IPS DF 6.9 (cell line): ENCODE data around the gene NR1H3.

Experiments
- DNase-seq: peaks from one replicate; pipeline ENCODE4 v3.0.0-alpha.2; 2013; ENCODE audit warnings: low read depth, low spot score
- H3K27ac ChIP-seq: one replicate; pipeline ENCODE4 v1.5.1; 2013; ENCODE audit warnings: low read length, control low read depth
- H3K27me3 ChIP-seq: 2 replicates; pipeline ENCODE4 v1.6.1; 2013; ENCODE audit warnings: mild to moderate bottlenecking, low read length; ENCODE audit not compliant: control insufficient read depth, insufficient read depth
- H3K36me3 ChIP-seq: 2 replicates; pipeline ENCODE4 v1.6.1; 2013; ENCODE audit warnings: low read length; ENCODE audit not compliant: control insufficient read depth, insufficient read depth
- H3K4me1 ChIP-seq: 2 replicates; pipeline ENCODE4 v1.6.1; 2013; ENCODE audit warnings: low read length; ENCODE audit not compliant: control insufficient read depth, insufficient read depth
- H3K4me3 ChIP-seq: 2 replicates; pipeline ENCODE4 v1.5.1; 2013; ENCODE audit warnings: mild to moderate bottlenecking, low read length
- H3K9me3 ChIP-seq: 2 replicates; pipeline ENCODE4 v1.6.1; 2013; ENCODE audit warnings: low read length, inconsistent platforms; ENCODE audit not compliant: control insufficient read depth, insufficient read depth
- WGBS: extraction: QIAGEN DNeasy Blood & Tissue Kit; methylation state at CpG from one replicate; pipeline ENCODE4 v1.1.7; 2013; ENCODE audit warnings: mixed read lengths, missing lambda C conversion rate; ENCODE audit not compliant: insufficient read length, insufficient coverage; 5-methylcytosine and 5-hydroxymethylcytosine counted together

NR1H3 gene

DNA sequence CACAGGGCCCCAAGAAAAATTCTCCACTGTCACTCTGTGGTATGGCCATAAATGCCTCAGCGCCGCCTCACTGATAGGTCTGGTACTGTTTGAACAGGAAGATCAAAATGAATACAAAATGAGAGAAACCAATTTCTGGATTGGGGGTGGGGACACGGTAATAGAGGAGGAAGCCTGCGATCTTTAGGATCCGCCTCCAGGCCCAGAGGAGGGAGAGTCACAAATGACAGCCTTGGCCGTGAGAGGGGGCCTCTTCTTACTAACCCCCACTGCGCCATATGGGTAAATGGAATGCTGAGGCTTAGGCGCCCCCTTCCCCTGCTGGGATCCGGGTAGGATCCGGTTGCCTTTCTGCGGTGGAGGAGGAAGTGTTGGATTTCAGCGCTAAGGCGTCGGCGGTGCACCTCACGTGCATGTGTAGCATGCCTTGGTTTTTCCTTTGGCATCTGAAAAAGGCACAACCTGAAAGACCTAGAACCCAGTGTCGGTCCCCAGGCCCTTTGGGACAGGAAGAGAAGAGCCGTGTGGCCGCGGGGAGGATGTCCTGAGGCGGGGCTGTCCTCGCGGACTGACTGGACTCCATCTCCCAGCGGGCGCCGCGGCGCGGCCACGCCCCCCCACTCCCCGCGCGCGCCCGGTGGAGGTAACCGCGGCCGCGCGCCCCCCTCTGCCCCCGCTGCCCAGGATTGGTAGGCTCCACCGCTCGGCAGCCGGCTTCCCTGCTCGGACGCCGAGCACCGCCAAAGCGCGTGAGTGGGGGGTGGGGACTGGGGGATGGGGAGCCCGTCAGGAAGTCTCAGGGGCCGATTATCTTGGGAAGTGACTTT is 11.4 kb downstream of the NR1H3 start:
- no CpG with 5 or more reads among the region's 52 CpGs for WGBS
- H3K36me3 ChIP-seq, result no peaks in the 10 kb centered on the region
- H3K4me3 ChIP-seq, result peak overlapping the region; percentile 92; the same call in 1 of the 2 replicates
- H3K27me3 ChIP-seq, result no peaks in the 10 kb centered on the region
- H3K4me1 ChIP-seq, result peaks cover 6% of the 10 kb centered on the region; the same call in 1 of the 2 replicates
- H3K27ac ChIP-seq, result no peak overlapping the region
- no peak for DNase-seq
- no peaks in the 10 kb centered on the region for H3K9me3 ChIP-seq

- DNase-seq, result no peak
- WGBS, result no CpG with 5 or more reads among the region's 57 CpGs
- Histone ChIP-seq H3K36me3 (0 out of 2 replicates have a peak, but pooled peaks cover 4% of the 10 kb centered on the region), H3K27ac (no peak within 1 kb of the TSS), H3K4me3 (peak within 1 kb of the TSS; percentile 92), H3K9me3 (no peaks in the 10 kb centered on the region), H3K27me3 (no peaks in the 10 kb centered on the region), H3K4me1 (peaks cover 6% of the 10 kb centered on the region; the same call in 1 of the 2 replicates)
Measured at GRCh38 chr11:47269829-47270305, 12.1 kb downstream of the NR1H3 start, which contains the start of gene MADD. MADD (plus strand) TSS chr11:47270133.

- Histone ChIP-seq H3K4me3 (peak overlapping the region; percentile 92), H3K9me3 (no peaks in the 10 kb centered on the region), H3K4me1 (peaks cover 6% of the 10 kb centered on the region; the same call in 1 of the 2 replicates), H3K27me3 (no peaks in the 10 kb centered on the region), H3K36me3 (0 out of 2 replicates have a peak, but pooled peaks cover 4% of the 10 kb centered on the region), H3K27ac (no peak overlapping the region)
- WGBS, result no CpG with 5 or more reads among the region's 34 CpGs
- DNase-seq, result no peak
Measured at GRCh38 chr11:47270331-47271271, 12.8 kb downstream of the NR1H3 start.

DNA sequence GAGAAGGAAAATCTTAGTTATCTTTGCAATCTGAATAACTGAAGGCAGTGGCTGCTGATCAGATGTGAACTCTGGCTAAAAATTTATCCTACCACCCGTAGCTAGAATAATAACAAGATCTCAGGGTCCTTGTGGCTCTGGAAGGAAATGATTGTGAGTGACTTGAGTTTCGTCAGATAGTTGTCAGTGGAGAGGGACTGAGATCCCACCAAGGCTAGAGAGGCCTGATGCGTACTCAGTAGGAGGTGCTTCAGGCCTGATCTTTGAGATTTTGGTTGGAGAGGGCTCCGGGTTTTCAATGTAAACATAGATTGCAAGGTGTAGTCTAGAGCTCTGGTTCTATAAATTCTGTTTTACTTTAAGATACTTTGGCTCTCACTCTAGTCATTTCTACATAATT is 13.5 kb downstream of the NR1H3 start:
- Histone ChIP-seq H3K9me3 (no peaks in the 10 kb centered on the region), H3K27ac (no peak overlapping the region), H3K27me3 (no peaks in the 10 kb centered on the region), H3K4me3 (no peak overlapping the region), H3K4me1 (peaks cover 6% of the 10 kb centered on the region; the same call in 1 of the 2 replicates), H3K36me3 (0 out of 2 replicates have a peak, but pooled peaks cover 4% of the 10 kb centered on the region)
- WGBS, result no CpG with 5 or more reads among the region's 4 CpGs
- DNase-seq, result no peak

DNA sequence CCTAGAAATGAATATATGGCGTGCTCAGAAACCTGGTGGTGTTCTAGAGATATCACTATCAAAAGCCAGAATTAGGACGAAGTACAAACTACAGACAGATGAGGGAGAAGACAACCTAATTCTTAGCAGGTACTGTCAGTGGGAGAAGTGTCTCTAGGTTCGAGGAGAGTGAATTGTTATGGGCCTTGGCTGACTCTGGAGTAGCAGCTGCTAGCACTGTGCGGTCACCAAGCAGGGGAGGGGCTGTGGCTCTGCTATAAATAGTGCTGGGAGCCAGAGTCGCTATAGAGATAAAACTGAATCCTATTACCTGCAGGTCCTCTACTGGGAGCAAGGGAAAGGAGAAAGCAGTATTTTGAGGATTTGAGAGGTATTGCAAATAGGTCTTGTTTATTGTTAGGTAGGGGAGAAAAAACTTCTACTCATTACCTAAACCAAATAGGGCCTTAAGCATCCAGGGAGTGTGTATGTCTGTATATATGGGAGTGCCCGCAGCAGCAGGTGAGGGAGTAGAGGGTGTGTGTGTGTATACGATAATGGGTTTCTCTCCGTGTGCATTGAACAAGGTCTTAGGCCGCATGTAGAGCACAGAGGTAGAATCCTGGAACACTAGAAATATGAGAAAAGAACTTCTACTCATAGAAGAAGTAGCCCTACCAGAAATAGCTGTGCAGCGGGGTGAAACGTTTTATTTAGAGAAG is 14.3 kb downstream of the NR1H3 start:
- no CpG with 5 or more reads among the region's 11 CpGs for WGBS
- peaks cover 6% of the 10 kb centered on the region; the same call in 1 of the 2 replicates for H3K4me1 ChIP-seq
- H3K27ac ChIP-seq, result no peak overlapping the region
- H3K27me3 ChIP-seq, result no peaks in the 10 kb centered on the region
- peaks cover 6% of the 10 kb centered on the region; the same call in 1 of the 2 replicates for H3K36me3 ChIP-seq
- no peak overlapping the region for H3K4me3 ChIP-seq
- DNase-seq, result no peak
- H3K9me3 ChIP-seq, result no peaks in the 10 kb centered on the region

- WGBS, result no CpG with 5 or more reads among the region's 1 CpG
- no peaks in the 10 kb centered on the region for H3K27me3 ChIP-seq
- peaks cover 6% of the 10 kb centered on the region; the same call in 1 of the 2 replicates for H3K36me3 ChIP-seq
- H3K4me3 ChIP-seq, result no peak overlapping the region
- H3K27ac ChIP-seq, result no peak overlapping the region
- no peak for DNase-seq
- peaks cover 6% of the 10 kb centered on the region; the same call in 1 of the 2 replicates for H3K4me1 ChIP-seq
- no peaks in the 10 kb centered on the region for H3K9me3 ChIP-seq
Measured at GRCh38 chr11:47272706-47273105, 14.9 kb downstream of the NR1H3 start.

GRCh38 chr11:47274495-47275235 is 16.9 kb downstream of the NR1H3 start:
- H3K4me1 ChIP-seq, result 0 out of 2 replicates have a peak, but pooled peaks cover 1% of the 10 kb centered on the region
- no peak overlapping the region for H3K27ac ChIP-seq
- no CpG with 5 or more reads among the region's 28 CpGs for WGBS
- H3K9me3 ChIP-seq, result no peaks in the 10 kb centered on the region
- H3K36me3 ChIP-seq, result peaks cover 6% of the 10 kb centered on the region; the same call in 1 of the 2 replicates
- no peak for DNase-seq
- H3K27me3 ChIP-seq, result no peaks in the 10 kb centered on the region
- H3K4me3 ChIP-seq, result no peak overlapping the region

- DNase-seq, result no peak
- H3K9me3 ChIP-seq, result no peaks in the 10 kb centered on the region
- peaks cover 6% of the 10 kb centered on the region; the same call in 1 of the 2 replicates for H3K36me3 ChIP-seq
- no peaks in the 10 kb centered on the region for H3K27me3 ChIP-seq
- H3K4me3 ChIP-seq, result no peak overlapping the region
- H3K27ac ChIP-seq, result no peak overlapping the region
- no CpG with 5 or more reads among the region's 4 CpGs for WGBS
- H3K4me1 ChIP-seq, result no peaks in the 10 kb centered on the region
Measured at GRCh38 chr11:47276923-47277322, 19.1 kb downstream of the NR1H3 start.

GRCh38 chr11:47278058-47278457 is 20.3 kb downstream of the NR1H3 start:
- WGBS, result no CpG with 5 or more reads among the region's 3 CpGs

More at GRCh38 chr11:47278058-47278457, 20.3 kb downstream of the NR1H3 start:
- Histone ChIP-seq H3K27ac (no peak overlapping the region), H3K4me1 (no peaks in the 10 kb centered on the region), H3K4me3 (no peak overlapping the region), H3K36me3 (peaks cover 14% of the 10 kb centered on the region; the same call in 1 of the 2 replicates), H3K27me3 (no peaks in the 10 kb centered on the region), H3K9me3 (no peaks in the 10 kb centered on the region)
- no peak for DNase-seq
